BLaER1 (cell line): ENCODE measurements around the gene RPRD1B.

ENCODE experiments used
- H3K27ac ChIP-seq: shearing (Covaris generic); formaldehyde crosslinking; 2 replicates; pipeline ENCODE4 v1.8.1; 2022
- H3K27me3 ChIP-seq: shearing (Covaris generic); formaldehyde crosslinking; 2 replicates; pipeline ENCODE4 v1.8.1; 2022
- H3K36me3 ChIP-seq: shearing (Covaris generic); formaldehyde crosslinking; 2 replicates; pipeline ENCODE4 v1.8.1; 2022
- H3K4me1 ChIP-seq: shearing (Covaris generic); formaldehyde crosslinking; 2 replicates; pipeline ENCODE4 v1.8.1; 2022
- H3K4me2 ChIP-seq: shearing (Covaris generic); formaldehyde crosslinking; 2 replicates; pipeline ENCODE4 v1.8.1; 2022
- H3K4me3 ChIP-seq: shearing (Covaris generic); formaldehyde crosslinking; 2 replicates; pipeline ENCODE4 v1.8.1; 2022
- H3K9ac ChIP-seq: shearing (Covaris generic); formaldehyde crosslinking; 2 replicates; pipeline ENCODE4 v1.8.1; 2022
- H3K9me3 ChIP-seq: shearing (Covaris generic); formaldehyde crosslinking; 2 replicates; pipeline ENCODE4 v1.8.1; 2022
- H4K20me1 ChIP-seq: shearing (Covaris generic); formaldehyde crosslinking; 2 replicates; pipeline ENCODE4 v1.8.1; 2022
- Cebpa-rat ChIP-seq: shearing (Covaris generic); IDR thresholded peaks from 2 replicates; pipeline ENCODE4 v1.8.1; 2022

The RPRD1B gene

GRCh38 chr20:38138086-38138778, 104.7 kb downstream of the RPRD1B start:
- H3K9ac ChIP-seq = no peak overlapping the region
- no peaks in the 10 kb centered on the region for H3K36me3 ChIP-seq
- no peak overlapping the region for H3K27ac ChIP-seq
- no peak for TF ChIP-seq Cebpa-rat
- H3K9me3 ChIP-seq = no peaks in the 10 kb centered on the region
- H3K4me3 ChIP-seq = no peak overlapping the region
- H3K27me3 ChIP-seq = no peaks in the 10 kb centered on the region
- H3K4me2 ChIP-seq = no peak overlapping the region
- H3K4me1 ChIP-seq = peaks cover 20% of the 10 kb centered on the region
- no peaks in the 10 kb centered on the region for H4K20me1 ChIP-seq

GRCh38 chr20:38139156-38139912, 105.8 kb downstream of the RPRD1B start:
- no peaks in the 10 kb centered on the region for H3K27me3 ChIP-seq
- H3K27ac ChIP-seq = no peak overlapping the region
- no peaks in the 10 kb centered on the region for H3K9me3 ChIP-seq
- no peaks in the 10 kb centered on the region for H3K36me3 ChIP-seq
- no peaks in the 10 kb centered on the region for H4K20me1 ChIP-seq
- no peak overlapping the region for H3K4me2 ChIP-seq
- no peak for TF ChIP-seq Cebpa-rat
- H3K9ac ChIP-seq = no peak overlapping the region
- peaks cover 25% of the 10 kb centered on the region for H3K4me1 ChIP-seq
- no peak overlapping the region for H3K4me3 ChIP-seq

- H3K9ac ChIP-seq = no peak overlapping the region
- TF ChIP-seq Cebpa-rat = no peak
- H3K27me3 ChIP-seq = no peaks in the 10 kb centered on the region
- no peak overlapping the region for H3K4me3 ChIP-seq
- H3K4me1 ChIP-seq = peaks cover 25% of the 10 kb centered on the region
- H3K27ac ChIP-seq = no peak overlapping the region
- no peaks in the 10 kb centered on the region for H3K9me3 ChIP-seq
- H3K36me3 ChIP-seq = no peaks in the 10 kb centered on the region
- no peaks in the 10 kb centered on the region for H4K20me1 ChIP-seq
- no peak overlapping the region for H3K4me2 ChIP-seq
These were observed 106.6 kb downstream of the RPRD1B start for GRCh38 chr20:38139977-38140753.

- H3K9me3 ChIP-seq = no peaks in the 10 kb centered on the region
- no peak overlapping the region for H3K27ac ChIP-seq
- H3K4me1 ChIP-seq = peaks cover 26% of the 10 kb centered on the region
- no peak overlapping the region for H3K4me3 ChIP-seq
- no peaks in the 10 kb centered on the region for H3K27me3 ChIP-seq
- no peak for TF ChIP-seq Cebpa-rat
- no peaks in the 10 kb centered on the region for H3K36me3 ChIP-seq
- no peak overlapping the region for H3K4me2 ChIP-seq
- H4K20me1 ChIP-seq = no peaks in the 10 kb centered on the region
- H3K9ac ChIP-seq = no peak overlapping the region
These were observed 107.8 kb downstream of the RPRD1B start for GRCh38 chr20:38141204-38141888.
